Right ventricle myocardium superior (tissue), 1 donor: Measurements from ENCODE around the gene OR52E8. TPM values are rescaled to one million over a fixed set of nuclear protein-coding genes. Genes with fewer than 3 reads are reported as not detected.

ENCODE experiments used
- ATAC-seq: fragments of 200-7000 bp; cut with Tn5 transposase; one replicate; pipeline ENCODE4 v1.9.1; 2020; ENCODE audit warnings: mild to moderate bottlenecking; ENCODE audit not compliant: poor library complexity
- DNase-seq: peaks from one replicate; pipeline ENCODE4 v3.0.0-alpha.2; 2020
- intact Hi-C: fragments of 100-400 bp; cut with DNase I; formaldehyde crosslinking; loops from one replicate; pipeline ENCODE4 v1.11.2; 2022
- long read RNA-seq: library from polyadenylated mRNA; unstranded; transcript quantifications from one replicate; pipeline ENCODE4 v2.0.0, GENCODE V29; 2021
- total RNA-seq: library from RNA; stranded (reverse); fragmentation: NEBNext Ultra II Directional; extraction: Animal tissue kit (Norgen Biotek cat#: 25700); gene quantifications from one replicate; pipeline ENCODE4 v1.2.1, GENCODE V29; 2021
- donor health status: DM: no; HTN: yes; CAD: no; lungs with severe emphysema.

The OR52E8 gene
- not detected for total RNA-seq
- long read RNA-seq = 0 reads

DNA sequence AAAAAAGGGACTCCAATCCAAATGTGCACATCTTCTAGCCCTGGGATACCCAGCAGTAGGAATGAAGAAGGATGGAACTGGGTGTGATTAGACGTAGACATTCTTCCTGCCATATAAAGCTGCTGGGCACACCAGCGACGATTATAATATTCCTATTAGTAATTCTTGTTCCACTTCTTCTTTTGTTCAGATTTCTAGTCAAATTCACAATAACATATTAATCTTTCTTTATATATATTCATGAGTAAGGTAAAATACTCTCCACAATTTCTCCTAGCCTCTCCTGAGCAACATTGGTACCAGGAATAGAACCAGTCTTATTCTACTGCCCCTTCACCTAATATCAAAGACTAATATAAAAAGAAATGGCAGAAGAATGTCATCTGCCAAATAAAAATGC is at the start of gene OR52E8:
Gene OR52E8 (minus strand): TSS at position 101 of the 400 bp plus-strand sequence. CDS start 0 bp downstream, at position 101.
- intact Hi-C loops = no loop called here
- DNase-seq (no peak), ATAC-seq (no peak)

DNA sequence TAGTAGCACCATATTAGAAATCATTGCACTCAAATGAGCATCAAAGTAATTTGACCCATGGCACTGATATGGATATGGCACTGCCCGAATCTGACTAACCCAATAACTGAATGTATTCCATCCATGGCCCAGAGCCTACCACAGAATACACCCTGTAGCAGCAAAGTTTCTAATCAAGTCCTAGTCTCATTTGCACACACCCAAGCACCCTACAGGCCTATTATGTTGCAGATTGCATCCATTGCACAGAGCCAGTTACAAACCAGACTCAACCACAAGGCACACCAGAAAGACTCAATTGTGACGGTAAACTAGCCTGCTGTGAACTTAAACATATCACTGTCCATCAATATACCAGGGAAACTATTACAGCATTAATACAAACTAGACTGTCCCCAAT is 42.0 kb upstream of the OR52E8 start:
- ATAC-seq = no peak
- DNase-seq = no peak
- intact Hi-C loops = no loop called here

DNA sequence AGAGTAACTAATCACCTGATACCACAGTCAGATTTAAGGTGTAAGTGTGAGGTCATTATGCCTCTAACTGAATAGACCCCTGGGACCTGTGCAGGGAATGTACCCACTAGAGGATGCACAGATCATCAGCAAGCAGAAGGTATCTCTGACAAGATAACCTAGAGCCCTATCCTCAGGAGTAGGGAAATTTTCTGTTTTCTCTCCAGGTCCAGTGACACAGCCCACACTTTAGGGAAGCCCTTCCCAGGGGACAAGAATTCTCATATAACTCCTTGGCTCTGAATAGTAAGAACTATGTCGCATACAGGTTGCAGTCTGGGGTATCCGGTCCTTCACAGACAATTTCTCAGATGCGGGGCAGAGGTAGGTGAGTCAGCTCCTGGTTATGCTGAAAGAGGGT is 35.4 kb upstream of the OR52E8 start, which contains the start of gene OR52E5:
Gene OR52E5 (plus strand): TSS at position 301 of the 400 bp plus-strand sequence. CDS start 7,569 bp downstream, outside the sequence.
- ATAC-seq = no peak
- DNase-seq = no peak

DNA sequence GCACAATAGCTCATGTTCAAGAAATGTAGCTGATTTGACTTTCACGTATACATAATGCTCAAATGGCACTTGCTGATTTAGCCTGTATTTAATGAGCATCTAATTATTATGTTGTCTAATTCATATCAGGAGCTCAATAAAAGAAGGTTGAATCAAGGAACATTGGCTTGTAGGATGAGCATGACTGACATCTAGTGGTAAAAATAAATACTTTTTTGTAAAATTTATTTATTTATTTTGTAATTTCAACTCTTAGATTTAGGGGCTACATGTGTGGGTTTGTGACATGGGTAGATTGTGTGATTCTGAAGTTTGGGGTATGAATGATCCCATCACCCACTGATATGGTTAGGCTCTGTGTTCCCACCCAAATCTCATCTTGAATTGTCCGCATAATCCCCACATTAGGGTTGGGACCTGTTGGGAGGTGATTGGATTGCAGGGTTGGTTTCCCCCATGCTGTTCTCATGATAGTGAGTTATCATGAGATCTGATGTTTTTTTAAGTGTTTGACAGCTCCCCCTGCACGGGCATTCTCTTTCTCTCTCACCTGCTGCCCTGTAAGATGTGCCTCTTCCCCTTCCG is 33.8 kb upstream of the OR52E8 start:
- ATAC-seq (no peak), DNase-seq (no peak)
- intact Hi-C loops = no loop called here

More for the DNA sequence above, 35.4 kb upstream of the OR52E8 start, which contains the start of gene OR52E5:
- intact Hi-C loops = no loop called here

DNA sequence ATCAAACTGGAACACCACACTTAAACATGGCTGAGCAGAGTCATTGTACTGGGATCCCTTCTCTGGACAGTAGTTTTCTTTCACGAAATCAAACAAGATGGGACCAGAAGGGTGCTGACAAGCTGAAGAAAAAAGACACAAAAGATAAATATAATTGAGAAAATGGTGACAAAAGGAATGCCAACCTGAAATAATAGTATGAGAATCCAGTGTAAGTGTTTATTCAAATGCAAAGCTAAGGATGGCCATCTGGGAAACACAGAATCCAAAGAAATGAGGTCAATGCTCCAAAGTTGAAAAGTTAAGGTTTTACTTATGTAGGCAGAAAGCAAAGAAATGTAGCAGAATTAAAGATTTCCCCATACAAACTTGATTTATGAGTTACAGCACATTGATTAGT is 30.2 kb upstream of the OR52E8 start:
- intact Hi-C loops = no loop called here
- no peak for ATAC-seq
- no peak for DNase-seq

DNA sequence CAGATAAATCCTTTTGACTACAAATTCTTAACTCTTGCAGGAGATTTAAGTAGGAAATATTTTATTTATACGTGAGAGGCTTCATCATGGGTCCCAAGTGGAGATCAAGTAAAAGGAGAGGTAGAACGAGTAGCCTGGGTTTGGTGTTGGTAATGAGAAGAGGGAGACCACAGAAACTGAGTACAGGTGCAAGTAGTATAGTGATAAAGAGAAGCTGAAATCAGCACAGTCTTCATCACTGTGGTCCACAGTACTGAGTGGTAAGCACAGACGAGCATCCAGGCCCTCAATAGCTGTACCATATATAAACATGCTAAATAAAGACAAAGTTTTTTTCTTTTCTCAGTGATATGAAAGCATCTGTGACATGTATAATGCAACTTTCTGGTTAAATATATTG is 29.7 kb upstream of the OR52E8 start:
- no peak for DNase-seq
- intact Hi-C loops = no loop called here
- ATAC-seq = no peak

DNA sequence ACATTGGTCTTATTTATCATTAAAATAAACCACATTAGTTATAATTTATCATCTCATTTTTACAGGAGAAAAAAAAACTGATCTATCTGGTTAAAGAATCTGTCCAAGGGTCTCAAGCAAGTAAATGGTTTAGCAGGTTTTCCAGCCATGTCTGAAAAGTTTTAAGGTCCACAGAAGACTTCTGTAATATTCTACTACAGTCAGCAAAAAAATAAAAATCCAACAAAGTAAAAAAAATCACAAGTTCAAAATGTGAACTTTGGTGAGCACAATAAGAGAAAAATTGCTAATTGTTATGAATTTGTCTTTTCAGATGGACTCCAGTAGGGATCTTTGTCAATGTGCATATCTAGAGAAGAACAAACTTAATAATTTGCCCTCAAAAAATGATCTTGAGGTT is 24.3 kb upstream of the OR52E8 start:
- ATAC-seq (no peak), DNase-seq (no peak)
- intact Hi-C loops = no loop called here

DNA sequence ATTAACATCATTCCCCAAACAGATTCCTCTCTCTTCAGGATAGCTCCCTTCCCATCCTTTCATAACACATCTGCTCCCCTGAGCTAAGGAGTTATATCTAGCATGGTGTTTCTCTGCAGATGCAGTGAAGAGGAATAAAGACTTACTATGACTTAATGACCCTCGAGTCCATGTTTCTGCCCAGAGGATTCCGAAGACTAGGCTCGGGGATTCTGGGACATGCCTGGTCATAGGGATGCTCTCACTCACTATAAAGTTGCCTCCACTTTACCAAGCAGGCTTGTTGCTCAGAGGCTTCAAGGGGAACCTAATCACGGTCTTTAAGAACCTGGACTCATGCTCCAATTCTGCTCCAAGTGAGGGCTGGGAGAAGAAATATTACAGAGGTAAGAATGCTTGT is 22.8 kb upstream of the OR52E8 start, which contains the start of gene OR52E4:
Gene OR52E4 (plus strand): TSS at position 301 of the 400 bp plus-strand sequence. CDS start 3,664 bp downstream, outside the sequence.
- DNase-seq = no peak
- no peak for ATAC-seq
- intact Hi-C loops = no loop called here

DNA sequence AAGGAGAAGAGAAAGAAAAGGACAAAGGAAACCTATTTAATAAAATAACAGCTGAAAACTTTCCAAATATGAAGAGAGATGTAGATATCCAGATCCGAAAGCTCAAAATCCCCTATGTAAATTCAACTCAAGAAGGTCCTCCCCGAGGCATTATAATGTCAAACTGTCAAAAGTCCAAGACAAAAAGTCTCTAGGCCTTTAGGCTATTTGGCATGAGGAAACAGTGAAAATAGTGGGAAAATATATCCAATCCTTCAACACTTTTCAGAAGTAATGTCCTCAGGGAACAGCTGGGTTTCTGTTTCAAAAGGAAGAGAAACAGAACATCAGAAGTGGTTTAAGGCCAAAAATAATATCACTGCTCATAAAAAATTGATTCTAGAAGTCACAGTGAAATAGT is 21.1 kb upstream of the OR52E8 start:
- intact Hi-C loops = no loop called here
- DNase-seq = no peak
- ATAC-seq = no peak

DNA sequence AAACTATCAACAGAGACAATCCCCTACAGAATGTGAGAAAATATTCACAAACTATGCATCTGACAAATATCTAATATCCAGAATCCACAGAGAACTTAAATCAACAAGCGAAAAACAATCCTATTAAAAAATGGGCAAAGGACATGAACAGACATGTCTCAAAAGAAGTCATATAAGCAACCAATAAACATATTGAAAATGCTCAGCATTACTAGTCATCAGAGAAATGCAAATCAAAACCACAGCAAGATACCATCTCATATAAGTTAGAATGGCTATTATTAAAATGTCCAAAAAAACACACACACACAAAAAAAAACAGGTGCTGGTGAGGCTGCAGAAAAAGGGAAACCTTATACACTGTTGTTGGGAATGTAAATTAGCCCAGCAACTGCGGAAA is 8.3 kb upstream of the OR52E8 start:
- ATAC-seq = no peak
- intact Hi-C loops = no loop called here

DNA sequence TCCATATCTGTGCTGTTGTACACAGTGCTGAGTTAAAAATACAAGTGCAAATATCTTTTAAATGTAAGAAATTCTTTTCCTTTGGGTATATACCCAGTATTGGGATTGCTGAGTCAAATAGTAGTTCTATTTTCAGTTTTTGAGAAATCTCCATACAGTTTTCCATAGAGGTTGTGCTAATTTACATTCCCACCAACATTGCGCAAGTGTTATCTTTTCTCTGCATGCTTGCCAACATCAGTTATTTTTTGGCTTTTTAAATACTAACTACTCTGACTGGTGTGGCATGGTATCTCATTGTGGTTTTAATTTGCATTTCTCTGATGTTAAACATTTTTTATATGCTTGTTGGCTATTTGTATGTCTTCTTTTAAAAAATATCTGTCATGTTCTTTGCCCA is 6.5 kb downstream of the OR52E8 start:
- intact Hi-C loops = no loop called here
- no peak for DNase-seq
- no peak for ATAC-seq

More for the DNA sequence above, 8.3 kb upstream of the OR52E8 start:
- no peak for DNase-seq

DNA sequence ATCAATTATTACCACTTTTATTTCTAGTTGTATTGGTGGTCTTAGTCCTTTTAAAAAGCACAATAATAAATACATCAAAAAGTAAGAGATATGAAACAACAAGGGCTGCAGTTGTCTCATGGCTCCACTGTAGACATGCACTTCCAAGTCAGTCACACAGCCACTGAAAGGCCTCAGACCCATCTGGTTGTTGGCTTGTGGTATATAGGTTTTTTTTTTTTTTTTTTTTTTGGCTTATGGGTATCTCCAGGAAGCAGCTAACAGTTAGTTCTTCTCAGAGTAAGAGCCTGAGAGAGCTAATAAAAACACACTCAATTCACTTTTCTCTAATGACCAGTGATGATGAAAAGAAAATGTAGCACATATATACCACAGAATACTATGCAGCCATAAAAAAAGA is 9.8 kb downstream of the OR52E8 start:
- intact Hi-C loops = no loop called here
- no peak for ATAC-seq
- no peak for DNase-seq

DNA sequence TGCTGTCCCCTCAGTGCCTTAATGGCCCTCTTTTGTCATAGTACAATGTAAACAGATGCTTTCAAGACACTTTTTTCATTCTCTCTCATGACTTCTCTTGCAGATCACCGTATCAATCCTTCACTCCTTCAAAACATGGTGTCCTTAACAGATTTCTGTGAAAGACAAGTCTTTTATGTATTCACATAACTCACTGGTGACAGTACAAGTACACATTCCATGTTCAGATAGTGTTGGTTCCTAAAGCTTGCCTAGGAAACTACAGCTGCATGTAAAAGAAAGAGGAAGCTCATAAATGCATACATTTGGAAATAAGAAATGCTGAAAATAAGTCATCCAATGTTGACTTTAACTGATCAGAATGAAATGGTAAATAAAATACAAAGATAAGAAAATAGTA is 10.8 kb downstream of the OR52E8 start:
- ATAC-seq (no peak), DNase-seq (no peak)
- intact Hi-C loops = no loop called here

DNA sequence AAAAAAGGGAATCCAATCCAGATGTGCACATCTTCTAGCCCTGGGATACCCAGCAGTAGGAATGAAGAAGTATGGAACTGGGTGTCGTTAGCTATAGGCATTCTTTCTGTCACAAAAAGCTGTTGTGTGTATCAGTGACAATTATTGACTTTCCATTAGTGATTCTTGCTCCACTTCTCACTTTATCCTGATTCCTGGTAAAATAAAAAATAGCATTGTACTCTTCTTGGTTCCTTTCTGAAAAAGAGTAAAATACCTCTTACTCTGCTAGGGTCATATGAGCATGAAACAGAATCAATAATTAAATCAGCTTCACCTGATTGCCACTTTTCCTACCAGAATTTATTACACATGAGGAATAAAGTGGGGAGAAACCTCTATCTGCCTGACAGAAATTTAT is 15.7 kb downstream of the OR52E8 start, which contains the start of gene OR52E6:
Gene OR52E6 (minus strand): TSS at position 101 of the 400 bp plus-strand sequence. CDS start 0 bp downstream, at position 101.
- DNase-seq = no peak
- intact Hi-C loops = no loop called here
- no peak for ATAC-seq

DNA sequence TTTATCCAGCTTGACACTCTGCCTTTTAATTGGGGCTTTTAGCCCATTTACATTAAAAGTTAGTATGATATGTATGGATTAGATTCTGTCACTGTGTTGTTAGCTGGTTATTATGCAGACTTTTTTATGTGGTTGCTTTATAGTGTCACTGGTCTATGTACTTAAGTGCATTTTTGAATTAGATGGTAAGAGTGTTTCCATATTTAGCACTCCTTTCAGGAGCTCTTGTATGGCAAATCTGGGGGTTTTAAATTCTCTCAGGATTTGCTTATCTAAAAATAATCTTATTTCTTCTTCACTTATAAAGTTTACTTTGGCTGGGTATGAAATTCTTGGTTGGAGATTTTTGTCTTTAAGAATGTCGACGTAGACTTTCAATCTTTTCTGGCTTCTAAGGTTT is 19.8 kb downstream of the OR52E8 start:
- ATAC-seq = no peak
- intact Hi-C loops = no loop called here
- no peak for DNase-seq

DNA sequence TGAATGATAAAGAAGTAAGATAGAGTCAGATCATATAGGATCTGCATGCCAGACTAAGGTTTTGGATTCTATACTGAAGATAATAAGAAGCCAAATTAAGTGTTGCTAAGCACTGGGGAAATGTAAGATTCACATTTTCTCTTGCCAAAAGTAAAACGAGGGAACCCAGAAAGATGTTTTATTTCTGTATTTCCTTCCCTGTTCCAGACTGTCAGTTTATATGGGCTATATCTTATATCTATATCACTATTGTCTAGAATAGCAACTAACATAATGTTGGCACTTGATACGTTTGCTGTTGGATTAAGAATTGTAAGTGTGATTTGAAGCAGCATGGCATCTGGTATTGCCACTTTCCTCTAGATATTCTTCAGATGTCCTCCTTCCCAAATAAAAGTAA is 24.0 kb downstream of the OR52E8 start:
- ATAC-seq (no peak), DNase-seq (no peak)
- intact Hi-C loops = no loop called here

DNA sequence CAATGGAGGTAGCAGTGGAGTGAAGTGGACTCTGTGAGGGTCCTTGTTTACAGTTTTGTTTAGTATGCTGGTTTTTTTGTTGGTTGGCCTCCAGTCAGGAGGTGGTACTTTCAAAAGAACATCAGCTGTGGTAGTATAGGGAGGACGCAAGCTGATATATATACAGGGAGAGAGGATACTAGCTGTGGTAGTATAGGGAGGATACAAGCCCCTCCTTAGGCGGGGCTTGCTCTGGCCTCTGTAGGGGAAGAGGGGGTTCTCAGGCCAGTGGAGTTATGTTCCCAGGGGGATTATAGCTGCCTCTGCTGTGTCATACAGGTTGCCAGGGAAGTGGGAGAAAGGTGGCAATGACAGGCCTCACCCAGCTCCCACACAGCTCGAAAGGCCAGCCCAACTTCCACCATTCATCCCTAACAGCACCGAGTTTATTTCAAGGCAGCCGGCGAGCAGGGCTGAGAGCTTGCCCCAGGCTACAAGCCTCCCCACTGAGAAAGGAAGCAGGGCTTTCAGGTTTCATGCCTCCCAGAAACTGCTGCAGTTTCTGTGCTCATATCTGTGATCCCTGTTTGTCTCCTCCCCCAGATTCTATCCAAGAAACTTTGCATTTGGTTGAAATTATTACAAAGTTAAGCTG is 26.2 kb downstream of the OR52E8 start:
- ATAC-seq (no peak), DNase-seq (no peak)
- intact Hi-C loops = no loop called here

DNA sequence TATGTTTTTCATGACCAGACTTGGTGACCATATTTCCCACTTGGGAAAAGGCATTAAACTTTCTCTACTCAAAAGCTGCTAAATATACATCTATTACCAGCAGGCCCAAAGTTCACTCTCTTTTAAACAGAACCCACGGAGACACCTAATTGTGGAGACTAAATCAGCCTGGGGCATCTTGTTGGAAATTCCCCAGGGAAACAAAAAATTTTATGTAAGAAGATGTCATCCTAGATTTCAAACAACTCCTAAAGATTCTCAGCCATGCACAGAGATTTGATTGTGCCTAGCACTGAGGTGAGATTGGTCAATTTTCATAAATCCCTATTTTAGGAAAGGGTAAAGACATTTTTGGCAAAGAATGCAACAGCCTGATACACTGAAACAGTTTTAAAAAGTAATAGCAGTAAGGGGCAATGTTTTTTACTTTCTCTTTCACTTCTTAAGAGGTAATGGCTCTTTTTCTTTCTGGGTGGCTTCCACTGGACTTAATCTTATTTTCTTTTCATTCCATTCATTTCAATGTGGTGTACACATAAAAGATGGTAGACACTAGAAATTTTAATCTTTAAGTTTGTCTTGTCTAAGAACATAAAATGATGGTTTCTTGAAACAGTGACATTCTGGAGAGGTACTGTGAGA is 39.1 kb downstream of the OR52E8 start:
- DNase-seq (no peak), ATAC-seq (no peak)
- intact Hi-C loops = no loop called here

DNA sequence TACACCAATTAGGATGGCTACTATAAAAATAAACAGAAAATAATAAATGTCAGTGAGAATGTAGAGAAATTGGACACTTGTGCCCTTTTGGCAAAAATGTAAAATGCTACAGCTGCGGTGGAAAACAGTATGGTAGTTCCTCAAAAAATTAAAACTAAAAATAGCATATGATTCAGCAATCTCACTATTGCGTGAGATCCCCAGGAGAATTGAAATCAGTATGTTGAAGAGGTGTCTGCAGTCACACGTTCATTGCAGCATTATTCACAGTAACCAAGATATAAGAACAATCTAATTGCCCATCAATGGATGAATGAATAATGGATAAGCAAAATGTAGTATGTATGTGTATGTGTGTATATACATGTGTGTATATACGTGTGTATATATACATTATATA is 42.0 kb downstream of the OR52E8 start:
- intact Hi-C loops = no loop called here
- ATAC-seq (no peak), DNase-seq (no peak)
